Measurements from ENCODE around the gene PPP5C. TPM values are rescaled to one million over a fixed set of nuclear protein-coding genes. Genes with fewer than 3 reads are reported as not detected.

The PPP5C gene
- total RNA-seq, 1 experiment from 2014 or later: 102 TPM

GRCh38 chr19:46299004-46299509 lies 47.8 kb upstream of the PPP5C start:
- peak overlapping the region; percentile 89 for H3K4me2 ChIP-seq (ENCODE audit: low read length)
- ChIA-PET CTCF (interaction anchor here (0.7 to 1.0 kb wide), 2 partner anchors 19 to 128 kb away, joined by 3 to 7 read pairs; no protein-coding TSS in a partner anchor), POLR2A (no interaction called here), RAD21 (ENCODE audit: low non-redundant PET in 1 of 2, low total read pairs in 2 of 2, uncharacterized antibody in 2 of 2, unreplicated experiment in 2 of 2) (no interaction called here)
- intact Hi-C loops (cut with micrococcal nuclease): no loop called here
- no peaks in the 10 kb centered on the region for H3K9me2 ChIP-seq (ENCODE audit: insufficient read depth)
- H3K79me2 ChIP-seq (ENCODE audit: insufficient read depth, low read length): peaks cover 3% of the 10 kb centered on the region; the same call in 1 of the 2 replicates
- H4K20me1 ChIP-seq (ENCODE audit: insufficient read depth): no peaks in the 10 kb centered on the region
- DNase-seq (ENCODE audit: low read depth, low spot score) (peak; percentile 45), ATAC-seq (peak; percentile 63)
- peak overlapping the region; percentile 19; the same call in 1 of the 2 replicates for H3K27ac ChIP-seq (ENCODE audit: low read depth, low read length)
- peak overlapping the region in 1 of 2 experiments; percentile 53; a peak in 3 of 4 replicates for H3K4me3 ChIP-seq (replicated peaks in 1 of 2; ENCODE audit: low read depth in 1 of 2, low read length in 2 of 2)
- peak overlapping the region; percentile 65 for H2AFZ ChIP-seq (ENCODE audit: low read depth, low read length, poor library complexity, severe bottlenecking)
- BruUV-seq (replicated peaks): no TSS peak
- peak overlapping the region; percentile 44; the same call in 1 of the 2 replicates for H3K9ac ChIP-seq (ENCODE audit: low read length)
- no peaks in the 10 kb centered on the region for H3K36me3 ChIP-seq (ENCODE audit: control insufficient read depth in 1 of 2, insufficient read depth in 2 of 2, low read length in 2 of 2)
- TF ChIP-seq EGR1 (IDR thresholded peaks at IDR 0.05; ENCODE audit: low read depth): no peak
- TF ChIP-seq, protein P1, sequence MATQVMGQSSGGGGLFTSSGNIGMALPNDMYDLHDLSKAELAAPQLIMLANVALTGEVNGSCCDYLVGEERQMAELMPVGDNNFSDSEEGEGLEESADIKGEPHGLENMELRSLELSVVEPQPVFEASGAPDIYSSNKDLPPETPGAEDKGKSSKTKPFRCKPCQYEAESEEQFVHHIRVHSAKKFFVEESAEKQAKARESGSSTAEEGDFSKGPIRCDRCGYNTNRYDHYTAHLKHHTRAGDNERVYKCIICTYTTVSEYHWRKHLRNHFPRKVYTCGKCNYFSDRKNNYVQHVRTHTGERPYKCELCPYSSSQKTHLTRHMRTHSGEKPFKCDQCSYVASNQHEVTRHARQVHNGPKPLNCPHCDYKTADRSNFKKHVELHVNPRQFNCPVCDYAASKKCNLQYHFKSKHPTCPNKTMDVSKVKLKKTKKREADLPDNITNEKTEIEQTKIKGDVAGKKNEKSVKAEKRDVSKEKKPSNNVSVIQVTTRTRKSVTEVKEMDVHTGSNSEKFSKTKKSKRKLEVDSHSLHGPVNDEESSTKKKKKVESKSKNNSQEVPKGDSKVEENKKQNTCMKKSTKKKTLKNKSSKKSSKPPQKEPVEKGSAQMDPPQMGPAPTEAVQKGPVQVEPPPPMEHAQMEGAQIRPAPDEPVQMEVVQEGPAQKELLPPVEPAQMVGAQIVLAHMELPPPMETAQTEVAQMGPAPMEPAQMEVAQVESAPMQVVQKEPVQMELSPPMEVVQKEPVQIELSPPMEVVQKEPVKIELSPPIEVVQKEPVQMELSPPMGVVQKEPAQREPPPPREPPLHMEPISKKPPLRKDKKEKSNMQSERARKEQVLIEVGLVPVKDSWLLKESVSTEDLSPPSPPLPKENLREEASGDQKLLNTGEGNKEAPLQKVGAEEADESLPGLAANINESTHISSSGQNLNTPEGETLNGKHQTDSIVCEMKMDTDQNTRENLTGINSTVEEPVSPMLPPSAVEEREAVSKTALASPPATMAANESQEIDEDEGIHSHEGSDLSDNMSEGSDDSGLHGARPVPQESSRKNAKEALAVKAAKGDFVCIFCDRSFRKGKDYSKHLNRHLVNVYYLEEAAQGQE (IDR thresholded peaks at IDR 0.05; ENCODE audit: low read depth): no peak
- TF ChIP-seq CBX3 (IDR thresholded peaks at IDR 0.05; ENCODE audit: low read depth): no peak
- peak; percentile 72 for TF ChIP-seq SP1 (IDR thresholded peaks at IDR 0.05; ENCODE audit: low read depth)
- no peak for TF ChIP-seq EZH2phosphoT487 (IDR thresholded peaks at IDR 0.05; ENCODE audit: borderline replicate concordance)
- TF ChIP-seq ZFX (IDR thresholded peaks at IDR 0.05): no peak
- no peak for TF ChIP-seq YY1 (IDR thresholded peaks at IDR 0.05; ENCODE audit: extremely low read depth, insufficient replicate concordance, low read depth, low read length)
- TF ChIP-seq POLR2AphosphoS5 (IDR thresholded peaks at IDR 0.05; ENCODE audit: low read depth, low read length): peak; percentile 73
- TF ChIP-seq SIN3A (IDR thresholded peaks at IDR 0.05; ENCODE audit: low read depth): no peak
- TF ChIP-seq POLR2A (IDR thresholded peaks at IDR 0.05; ENCODE audit: borderline replicate concordance, extremely low read depth, insufficient read depth, insufficient read length): no peak
- TF ChIP-seq ZNF274 (IDR thresholded peaks at IDR 0.05; ENCODE audit: low read depth, low read length): no peak
- TF ChIP-seq EZH2 (IDR thresholded peaks at IDR 0.05): no peak
- 0 out of 2 replicates have a peak, but pooled peaks cover 4% of the 10 kb centered on the region for H3K27me3 ChIP-seq (ENCODE audit: insufficient read depth, low read length)
- no peaks in the 10 kb centered on the region for H3K9me3 ChIP-seq (ENCODE audit: control insufficient read depth in 1 of 2, insufficient read depth in 1 of 2, low read depth in 1 of 2, low read length in 2 of 2)
- peaks cover 29 to 35% of the 10 kb centered on the region in 2 experiments for H3K4me1 ChIP-seq (ENCODE audit: control insufficient read depth in 1 of 2, insufficient read depth in 2 of 2, low read length in 2 of 2)

All from HCT116 (cell line).